GM12892 (cell line): Measurements from ENCODE around the gene CRKL.

Experiments used
- POLR2A ChIP-seq: IDR thresholded peaks from 2 replicates; pipeline ENCODE4 v1.6.1; 2011; ENCODE audit warnings: low read depth, low read length, control low read depth
- POLR2AphosphoS5 ChIP-seq: IDR thresholded peaks from 2 replicates; pipeline ENCODE4 v1.6.1; 2011; ENCODE audit warnings: low read depth, low read length, control low read depth

GRCh38 chr22:20889025-20889704 is 28.0 kb upstream of the CRKL start:
- no peak for TF ChIP-seq POLR2A
- no peak for TF ChIP-seq POLR2AphosphoS5
